Vagina (tissue), 2 donors: Measurements from ENCODE around the gene SMARCAD1. TPM values are rescaled to one million over a fixed set of nuclear protein-coding genes. Genes with fewer than 3 reads are reported as not detected.
"Not testable (repeated sequence)": the region's sequence is repeated elsewhere in the genome, so short reads cannot be mapped to it uniquely, and the experiment has no call there.

Source experiments
- DNase-seq, 2 donors: peaks; one replicate each; pipeline ENCODE4 v3.0.0-alpha.2; 2017; ENCODE audit errors: extremely low spot score in 2 of 2
- H3K27ac ChIP-seq: fragments of 200-600 bp; sonication (generic); one replicate; pipeline ENCODE4 v1.5.1; 2019
- H3K27me3 ChIP-seq: fragments of 200-600 bp; sonication (generic); one replicate; pipeline ENCODE4 v1.5.1; 2019
- H3K36me3 ChIP-seq, 2 donors: fragments of 200-600 bp; sonication (generic); one replicate each; pipeline ENCODE4 v1.5.1; 2017 to 2019
- H3K4me1 ChIP-seq: fragments of 200-600 bp; sonication (generic); one replicate; pipeline ENCODE4 v1.5.1; 2019
- H3K4me3 ChIP-seq, 2 donors: fragments of 200-600 bp; sonication (generic); 1 replicate in 1 of 2; 2 replicates in 1 of 2; pipeline ENCODE4 v1.5.1; 2016 to 2019
- H3K9me3 ChIP-seq: fragments of 200-600 bp; sonication (generic); one replicate; pipeline ENCODE4 v1.5.1; 2019
- CTCF ChIP-seq, 3 experiments: fragments of 450-650 bp in 2 of 3; fragments of 200-600 bp in 1 of 3; sonication (generic) in 1 of 3; IDR thresholded peaks; one replicate each; pipeline ENCODE4 v1.5.1; 2017 to 2019; ENCODE audit warnings: antibody characterized with exemption in 3 of 3, mild to moderate bottlenecking in 2 of 3, moderate library complexity in 2 of 3
- POLR2A ChIP-seq, 2 donors: fragments of 450-650 bp; IDR thresholded peaks; one replicate each; pipeline ENCODE4 v1.6.1; 2017; ENCODE audit warnings: antibody characterized with exemption in 2 of 2, mild to moderate bottlenecking in 2 of 2, moderate library complexity in 2 of 2
- POLR2AphosphoS5 ChIP-seq, 2 donors: sonication (generic); formaldehyde crosslinking; IDR thresholded peaks; one replicate each; pipeline ENCODE4 v1.9.0; 2017; ENCODE audit warnings: antibody characterized with exemption in 2 of 2, mild to moderate bottlenecking in 2 of 2, low read depth in 1 of 2; ENCODE audit not compliant: insufficient read depth in 1 of 2
- intact Hi-C: fragments of 100-400 bp; cut with DNase I; formaldehyde crosslinking; loops from one replicate; pipeline ENCODE4 v1.15.1; 2023
- total RNA-seq: library from RNA; depleted of rRNA; stranded (reverse); fragments of >200 nt; gene quantifications from one replicate; pipeline ENCODE4 v1.2.3, GENCODE V29; 2016

The SMARCAD1 gene
- total RNA-seq, 1 donor from 2014 or later: 21.6 TPM

GRCh38 chr4:94307231-94307871 lies 99.7 kb downstream of the SMARCAD1 start:
- Histone ChIP-seq H3K4me3 (no peak overlapping the region), H3K9me3 (no peaks in the 10 kb centered on the region), H3K27ac (no peak overlapping the region), H3K36me3 (no peaks in the 10 kb centered on the region), H3K27me3 (no peaks in the 10 kb centered on the region), H3K4me1 (no peaks in the 10 kb centered on the region)
- intact Hi-C loops: no loop called here
- no peak for DNase-seq
- TF ChIP-seq POLR2AphosphoS5 (IDR thresholded peaks at IDR 0.05; ENCODE audit: insufficient read depth in 1 of 2, low read depth in 1 of 2): no peak
- TF ChIP-seq CTCF (IDR thresholded peaks at IDR 0.05): no peak
- TF ChIP-seq POLR2A (IDR thresholded peaks at IDR 0.05): no peak

- H3K27me3 ChIP-seq, DNase-seq, intact Hi-C loops, H3K9me3 ChIP-seq, H3K27ac ChIP-seq, H3K4me1 ChIP-seq, H3K36me3 ChIP-seq, H3K4me3 ChIP-seq: not testable (repeated sequence)
Observed at GRCh38 chr4:94319927-94320326, 112.3 kb downstream of the SMARCAD1 start.

- H3K4me1 ChIP-seq: no peaks in the 10 kb centered on the region
- H3K27me3 ChIP-seq: no peaks in the 10 kb centered on the region
- intact Hi-C loops: no loop called here
- H3K27ac ChIP-seq: no peak overlapping the region
- no peak overlapping the region for H3K4me3 ChIP-seq
- peaks cover 13% of the 10 kb centered on the region for H3K9me3 ChIP-seq
- TF ChIP-seq POLR2A (IDR thresholded peaks at IDR 0.05): no peak
- TF ChIP-seq CTCF (IDR thresholded peaks at IDR 0.05): no peak
- TF ChIP-seq POLR2AphosphoS5 (IDR thresholded peaks at IDR 0.05; ENCODE audit: insufficient read depth in 1 of 2, low read depth in 1 of 2): no peak
- H3K36me3 ChIP-seq: no peaks in the 10 kb centered on the region
- no peak for DNase-seq
Observed at GRCh38 chr4:94325835-94326234, 118.2 kb downstream of the SMARCAD1 start.

- H3K9me3 ChIP-seq: peaks cover 13% of the 10 kb centered on the region
- H3K4me1 ChIP-seq: no peaks in the 10 kb centered on the region
- no peak overlapping the region for H3K27ac ChIP-seq
- no peaks in the 10 kb centered on the region for H3K27me3 ChIP-seq
- intact Hi-C loops: no loop called here
- H3K36me3 ChIP-seq: no peaks in the 10 kb centered on the region
- no peak for DNase-seq
- no peak overlapping the region for H3K4me3 ChIP-seq
- no peak for TF ChIP-seq CTCF (IDR thresholded peaks at IDR 0.05)
- TF ChIP-seq POLR2A (IDR thresholded peaks at IDR 0.05): no peak
- no peak for TF ChIP-seq POLR2AphosphoS5 (IDR thresholded peaks at IDR 0.05; ENCODE audit: insufficient read depth in 1 of 2, low read depth in 1 of 2)
Observed at GRCh38 chr4:94329933-94330332, 122.3 kb downstream of the SMARCAD1 start.

DNA sequence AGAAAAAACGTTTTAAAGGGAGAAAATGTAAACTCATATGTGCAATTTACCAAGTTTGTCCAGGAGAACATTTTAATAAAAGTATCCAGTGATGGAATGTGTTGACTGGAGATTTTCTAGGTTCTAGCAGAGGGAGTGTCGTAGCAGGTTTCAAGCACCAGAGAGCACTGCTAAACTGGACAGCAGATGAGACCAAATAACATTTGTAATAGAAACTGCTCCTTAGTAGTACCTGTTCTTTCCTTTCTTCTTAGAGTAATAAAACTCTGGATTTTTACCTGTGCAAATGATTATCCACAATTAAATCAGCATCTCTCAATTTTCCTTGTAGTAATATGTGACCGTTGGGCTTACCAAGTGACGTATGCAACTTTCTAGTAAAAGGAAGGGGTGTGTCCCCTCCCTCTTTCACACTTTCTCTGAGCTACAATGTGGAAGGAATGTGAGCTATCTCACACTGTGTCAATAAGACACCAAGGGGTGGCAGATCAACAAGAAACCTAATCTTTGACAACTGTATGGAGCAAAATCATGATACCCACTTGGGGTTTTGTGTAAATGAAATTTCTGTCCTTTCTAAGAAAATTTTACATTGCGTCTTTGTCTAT lies 125.4 kb downstream of the SMARCAD1 start:
- TF ChIP-seq POLR2A (IDR thresholded peaks at IDR 0.05) (no peak), CTCF (IDR thresholded peaks at IDR 0.05) (no peak), POLR2AphosphoS5 (IDR thresholded peaks at IDR 0.05; ENCODE audit: insufficient read depth in 1 of 2, low read depth in 1 of 2) (no peak)
- Histone ChIP-seq H3K9me3 (no peaks in the 10 kb centered on the region), H3K36me3 (no peaks in the 10 kb centered on the region), H3K4me3 (no peak overlapping the region), H3K27ac (no peak overlapping the region), H3K27me3 (no peaks in the 10 kb centered on the region), H3K4me1 (no peaks in the 10 kb centered on the region)
- no peak for DNase-seq
- intact Hi-C loops: no loop called here
